NCI-H1105 treated with DMSO at 0.1 percent for 48 hours (cell line): Measurements from ENCODE around the gene SOWAHB.
"Not testable (repeated sequence)": the region's sequence is repeated elsewhere in the genome, so short reads cannot be mapped to it uniquely, and the experiment has no call there.

Source experiments
- DNase-seq: peaks from one replicate; lab custom pipeline; 2025; lab: John Stamatoyannopoulos, UW

SOWAHB gene

DNA sequence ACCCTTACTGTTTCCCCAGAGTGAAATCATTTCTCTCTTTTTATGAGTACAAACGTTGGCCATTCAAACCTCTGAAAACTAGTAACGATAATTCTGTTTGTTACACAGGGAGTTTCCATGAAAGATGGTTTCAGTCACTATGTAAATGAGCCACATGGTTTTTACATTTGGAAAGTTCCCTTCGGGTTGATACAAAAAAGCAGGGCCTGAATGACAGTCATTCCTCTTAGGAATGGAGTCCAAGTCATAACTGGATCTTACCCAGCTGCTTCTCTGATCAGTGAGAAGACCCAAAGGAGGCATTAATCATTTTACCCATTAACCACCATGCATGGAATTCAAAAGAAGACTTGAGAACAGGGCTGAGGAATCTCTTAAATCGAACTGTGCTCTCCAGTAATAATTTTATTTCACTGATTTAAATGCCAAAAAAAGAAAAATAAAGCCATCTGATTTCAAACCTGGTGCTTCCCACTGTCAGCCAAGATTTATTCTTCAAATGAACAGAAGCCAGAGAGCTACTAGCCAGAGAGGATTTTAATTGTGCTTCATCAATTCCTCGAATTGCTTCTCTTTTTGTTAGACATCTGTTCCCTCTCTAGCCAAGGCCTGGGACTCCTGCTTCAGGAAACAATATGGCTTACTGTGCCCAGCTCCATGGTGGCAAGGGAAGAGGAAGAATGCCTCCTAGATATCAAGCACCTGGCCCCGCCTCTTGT lies 3.2 kb downstream of the SOWAHB start:
- no peak for DNase-seq

DNA sequence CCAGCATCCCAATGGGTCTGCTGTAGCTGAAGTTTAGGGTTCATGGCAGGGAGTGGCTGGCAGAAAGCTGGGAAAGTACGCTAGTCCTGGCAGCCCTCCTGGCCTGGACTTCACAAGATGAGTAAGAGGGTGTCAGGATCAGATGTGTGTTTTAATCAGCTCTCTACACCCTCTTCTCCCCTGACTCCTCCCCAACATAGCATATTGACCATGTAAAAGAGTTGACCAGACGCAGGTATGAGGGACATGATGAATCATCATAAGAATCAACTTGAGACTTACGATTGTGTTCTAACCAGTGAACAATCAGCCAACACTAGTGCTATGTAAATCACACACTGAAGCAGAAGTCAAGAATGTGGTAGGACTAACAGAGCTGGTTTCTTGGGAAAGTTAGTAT lies 5.3 kb downstream of the SOWAHB start:
- DNase-seq: no peak

DNA sequence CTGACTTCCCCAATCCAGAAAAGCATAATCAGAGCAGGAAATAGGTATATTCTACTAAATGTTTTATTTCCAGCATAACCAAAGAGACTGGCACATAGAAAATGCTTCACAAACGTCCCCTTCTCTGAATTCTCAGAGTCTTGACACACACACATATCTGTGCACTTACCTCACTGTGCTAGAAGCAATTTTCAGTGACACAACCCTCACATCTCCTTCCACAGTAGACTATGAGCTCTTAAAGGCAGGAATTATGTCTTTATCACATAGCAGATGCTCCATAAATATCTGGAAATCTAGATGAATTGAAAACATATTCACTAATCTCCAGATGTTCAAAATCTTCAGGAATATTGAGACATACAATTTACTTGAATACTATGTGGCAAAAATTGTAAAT lies 5.9 kb downstream of the SOWAHB start:
- no peak for DNase-seq

DNA sequence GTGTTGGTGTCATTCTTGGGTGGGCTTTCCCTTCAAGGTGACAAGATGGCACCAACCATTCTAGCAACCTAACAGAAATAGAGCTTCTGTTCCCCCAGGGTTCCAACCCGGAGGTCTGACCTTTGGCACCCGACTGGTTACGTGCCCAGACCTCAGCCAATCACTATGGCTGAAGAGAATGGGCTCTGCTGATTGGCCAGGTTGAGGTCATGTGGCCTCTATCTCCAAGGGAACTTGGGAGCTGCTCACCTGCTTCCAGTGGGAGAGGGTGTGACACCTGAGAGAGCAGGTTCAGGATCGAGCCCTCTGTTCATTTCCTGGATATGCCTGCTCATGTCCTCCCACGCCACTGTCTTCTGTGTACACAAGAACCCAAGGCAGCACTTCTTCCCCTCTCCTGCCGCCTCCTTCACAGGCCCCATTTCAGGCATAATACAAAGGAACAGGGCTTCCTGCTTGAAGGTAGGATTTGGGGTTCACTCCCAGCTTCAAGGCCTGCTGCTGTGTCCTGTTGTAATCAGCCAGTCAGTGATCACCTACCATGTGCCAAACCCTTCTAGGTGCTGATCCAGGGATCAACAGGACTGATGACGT lies 11.0 kb downstream of the SOWAHB start:
- DNase-seq: no peak

DNA sequence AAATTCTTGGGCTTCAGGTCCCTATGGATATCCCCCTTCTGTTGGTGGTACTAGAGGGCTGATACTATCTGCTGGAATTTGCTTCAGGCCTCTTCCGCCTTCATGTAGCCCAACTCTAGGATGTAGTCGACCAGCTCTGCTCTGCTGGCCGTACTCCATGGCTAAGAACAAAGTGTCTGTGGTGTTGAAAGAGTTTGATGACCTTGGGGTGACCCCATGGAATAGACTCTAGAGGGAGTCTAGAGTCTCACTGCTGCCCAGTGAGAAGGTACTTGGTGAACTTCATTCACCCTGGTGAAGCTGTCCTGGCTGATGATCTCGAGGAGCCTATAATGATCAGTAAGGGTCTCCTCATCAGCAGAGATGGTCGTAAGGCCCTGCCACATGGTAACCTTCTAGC lies 11.7 kb downstream of the SOWAHB start:
- DNase-seq: no peak

DNA sequence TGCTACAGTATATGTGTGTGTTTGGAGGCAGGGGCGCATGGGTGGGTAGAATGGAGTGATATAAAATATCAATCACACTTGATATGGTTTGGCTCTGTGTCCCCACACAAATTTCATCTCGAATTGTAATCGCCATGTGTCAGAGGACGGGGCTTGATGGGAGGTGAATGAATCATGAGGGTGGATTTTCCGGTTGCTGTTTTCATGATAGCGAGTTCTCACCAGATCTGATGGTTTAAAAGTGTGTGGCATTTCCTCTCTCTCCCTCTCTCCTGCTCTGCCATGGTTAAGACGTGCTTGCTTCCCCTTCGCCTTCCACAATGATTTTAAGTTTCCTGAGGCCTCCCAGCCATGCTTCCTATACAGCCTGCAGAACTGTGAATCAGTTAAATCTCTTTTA lies 14.8 kb downstream of the SOWAHB start:
- DNase-seq: no peak

DNA sequence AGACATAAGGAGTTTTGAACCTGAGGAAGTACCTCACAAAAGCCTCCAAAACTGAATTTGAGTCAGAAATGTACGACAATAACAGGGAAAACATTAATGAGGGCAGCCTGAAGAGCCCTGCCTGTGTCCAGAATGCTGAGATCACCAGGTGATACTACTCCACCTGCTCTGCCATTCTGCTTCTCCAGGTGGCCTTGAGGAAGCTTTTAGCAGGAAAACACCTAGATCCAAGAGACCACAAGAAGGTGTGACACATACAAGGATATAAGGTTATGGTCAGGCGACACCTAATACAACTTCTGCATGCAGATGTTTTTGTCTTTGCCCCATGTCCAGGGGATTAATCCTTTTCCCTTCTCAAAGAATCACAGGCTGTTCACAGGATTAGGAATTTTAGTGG lies 15.3 kb downstream of the SOWAHB start:
- no peak for DNase-seq

DNA sequence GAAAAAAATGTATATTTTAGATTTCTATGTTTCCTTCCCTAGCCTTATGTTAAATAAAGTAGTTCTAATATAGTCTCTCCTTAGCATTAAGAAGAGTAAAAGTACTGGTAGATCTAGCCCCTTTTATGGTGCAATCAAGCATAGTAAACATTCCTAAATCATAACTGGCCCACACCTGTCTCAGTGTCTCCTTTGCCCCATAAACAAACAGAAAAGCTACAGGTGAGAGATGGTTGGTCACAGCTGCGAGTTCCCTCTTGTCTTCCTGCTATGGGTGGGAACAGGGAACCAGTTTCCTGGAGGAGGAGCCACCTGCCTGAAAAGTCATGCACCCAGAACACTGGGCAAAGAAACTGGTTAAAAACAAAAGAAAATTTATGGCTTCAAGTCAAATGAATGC lies 16.6 kb downstream of the SOWAHB start:
- DNase-seq: peak; percentile 81

DNA sequence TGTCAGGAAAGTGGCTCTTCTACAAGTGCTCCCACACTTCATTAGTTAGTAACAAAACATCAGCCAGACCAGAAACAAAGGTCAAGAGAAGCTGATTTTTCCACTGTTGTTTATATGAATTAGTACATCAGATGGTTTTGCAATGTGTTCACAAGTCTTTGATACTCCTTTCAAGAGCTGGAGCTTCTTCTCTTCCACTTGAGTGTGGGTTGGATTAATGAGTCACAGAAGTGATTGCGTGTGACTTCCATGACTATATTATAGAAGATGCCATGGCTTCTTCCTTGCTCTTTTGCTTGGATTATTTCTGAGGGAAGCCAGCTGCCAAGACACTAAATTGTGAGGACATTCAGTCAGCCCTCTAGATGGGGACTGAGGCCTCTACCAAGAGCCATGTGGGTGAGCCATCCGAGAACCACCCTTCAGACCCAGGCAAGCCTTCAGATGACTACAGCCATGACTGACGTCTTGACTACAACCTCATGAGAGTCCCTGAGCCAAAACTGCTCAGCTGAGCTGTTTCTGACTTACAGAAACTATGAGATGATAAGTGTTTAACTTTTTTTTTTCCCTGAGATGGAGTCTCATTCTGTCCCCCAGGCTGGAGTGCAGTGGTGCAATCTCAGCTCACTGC lies 18.1 kb downstream of the SOWAHB start:
- DNase-seq: no peak

DNA sequence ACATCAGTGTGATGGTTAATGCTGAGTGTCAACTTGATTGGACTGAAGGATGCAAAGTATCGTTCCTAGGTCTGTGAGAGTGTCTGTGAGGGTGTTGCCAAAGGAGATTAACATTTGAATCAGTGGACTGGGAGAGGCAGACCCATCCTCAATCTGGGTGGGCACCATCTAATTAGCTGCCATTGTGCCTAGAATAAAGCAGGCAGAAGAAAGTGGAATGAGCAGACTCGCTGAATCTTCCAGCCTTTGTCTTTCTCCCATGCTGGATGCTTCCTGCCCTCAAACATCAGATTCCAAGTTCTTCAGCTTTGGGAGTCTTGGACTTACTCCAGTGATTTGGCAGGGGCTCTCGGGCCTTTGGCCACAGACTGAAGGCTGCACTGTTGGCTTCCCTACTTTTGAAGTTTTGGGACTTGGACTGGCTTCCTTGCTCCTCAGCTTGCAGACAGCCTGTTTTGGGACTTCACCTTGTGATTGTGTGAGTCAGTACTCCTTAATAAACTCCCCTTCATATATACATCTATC lies 19.2 kb downstream of the SOWAHB start:
- not testable (repeated sequence) for DNase-seq

DNA sequence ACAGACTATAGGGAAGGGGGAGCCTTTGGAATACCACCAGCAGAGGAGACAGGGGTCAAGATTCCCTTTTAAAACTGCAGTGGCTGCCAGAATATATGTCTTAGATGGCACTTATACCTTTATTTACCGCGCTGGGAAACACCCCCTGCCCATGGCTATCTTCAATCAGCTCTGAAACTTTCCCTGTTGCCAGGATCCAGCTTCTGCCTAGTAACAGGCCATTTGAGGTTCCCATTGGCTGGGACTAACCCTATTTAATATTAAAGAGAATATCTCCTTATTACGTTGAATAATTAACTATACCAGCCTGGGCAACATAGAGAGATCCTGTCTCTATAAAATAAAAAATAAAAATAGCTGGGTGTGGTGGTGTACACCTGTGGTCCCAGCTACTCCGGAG lies 23.8 kb downstream of the SOWAHB start:
- no peak for DNase-seq

DNA sequence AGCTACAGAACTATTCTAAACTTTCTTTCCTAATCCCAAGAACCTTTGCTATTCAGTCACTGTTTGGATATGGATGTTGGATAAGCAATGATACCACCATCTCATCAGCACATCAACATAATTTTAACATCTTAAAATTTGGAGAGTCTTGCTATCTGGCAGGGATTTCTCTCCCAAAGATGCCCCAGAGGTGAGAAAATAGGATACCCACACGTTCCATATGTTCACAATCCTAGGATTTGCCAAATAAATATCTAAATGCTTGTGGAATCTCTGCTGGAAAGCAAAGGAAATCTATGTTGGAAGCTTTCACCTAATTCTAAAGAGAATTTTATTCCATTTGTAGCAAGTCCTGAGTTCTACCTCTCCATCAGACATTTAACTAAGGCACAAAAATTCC lies 24.4 kb downstream of the SOWAHB start:
- no peak for DNase-seq

DNA sequence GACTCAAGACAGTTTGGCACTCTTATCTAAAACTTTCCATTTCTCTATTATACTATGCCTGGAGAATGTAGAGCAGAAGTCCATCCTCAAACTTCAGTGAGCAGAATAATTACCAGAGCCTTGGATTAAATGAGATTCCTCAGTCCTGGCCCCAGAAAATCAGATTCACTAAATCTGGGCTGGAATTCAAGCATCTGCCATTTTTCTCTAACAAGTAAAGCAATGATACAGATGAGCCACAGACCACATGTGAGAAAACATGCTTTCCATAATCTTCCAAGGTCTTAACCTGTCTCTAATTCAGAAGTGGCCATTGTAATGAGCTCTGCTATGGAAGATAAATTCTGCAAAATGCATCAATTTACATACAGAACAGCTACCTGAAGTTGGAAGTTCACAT lies 25.4 kb downstream of the SOWAHB start:
- DNase-seq: no peak

DNA sequence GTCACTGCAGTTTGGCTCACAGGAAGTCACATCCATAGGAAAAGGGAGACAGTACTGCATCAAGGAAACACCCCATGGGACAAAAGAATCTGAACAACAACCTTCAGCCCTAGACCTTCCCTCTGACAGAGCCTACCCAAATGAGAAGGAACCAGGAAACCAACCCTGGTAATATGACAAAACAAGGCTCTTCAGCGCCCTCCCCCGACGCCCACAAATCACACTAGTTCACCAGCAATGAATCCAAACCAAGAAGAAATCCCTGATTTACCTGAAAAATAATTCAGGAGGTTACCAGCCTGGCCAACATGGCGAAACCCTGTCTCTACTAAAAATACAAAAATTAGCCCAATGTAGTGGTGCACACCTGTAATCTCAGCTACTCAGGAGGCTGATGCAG lies 29.2 kb downstream of the SOWAHB start:
- not testable (repeated sequence) for DNase-seq

DNA sequence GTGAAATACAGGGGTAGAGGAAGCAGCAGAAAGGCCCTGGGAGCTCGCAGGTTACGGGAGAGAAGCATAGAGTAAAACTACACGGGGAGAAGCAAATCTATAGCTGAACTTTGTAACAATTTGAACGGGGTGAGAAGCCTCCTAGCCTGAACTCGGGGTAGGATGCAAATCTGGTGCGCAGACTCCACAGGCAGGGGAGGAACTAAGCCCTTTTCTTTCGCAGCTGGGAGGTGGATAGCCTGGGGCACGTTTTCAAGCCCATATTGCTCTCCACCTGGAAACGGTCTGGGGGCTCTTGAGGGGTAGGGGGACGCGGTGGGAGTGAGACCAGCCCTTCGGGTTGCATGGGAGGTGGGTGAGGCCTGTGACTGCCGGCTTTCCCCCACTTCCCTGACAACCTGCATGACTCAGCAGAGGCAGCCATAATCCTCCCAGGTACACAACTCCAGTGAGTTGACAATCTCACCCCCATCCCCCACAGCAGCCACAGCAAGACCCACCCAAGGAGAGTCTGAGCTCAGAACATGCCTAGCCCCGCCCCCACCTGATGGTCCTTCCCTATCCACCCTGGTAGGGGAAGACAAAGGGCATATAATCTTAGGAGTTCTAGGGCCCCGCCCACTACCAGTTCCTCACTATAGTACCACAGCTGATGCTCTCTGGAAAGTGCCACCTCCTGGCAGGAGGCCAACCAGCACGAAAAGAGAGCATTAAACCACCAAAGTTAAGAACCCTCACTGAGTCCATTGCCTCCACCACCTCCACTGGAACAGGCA lies 29.9 kb downstream of the SOWAHB start:
- no peak for DNase-seq

DNA sequence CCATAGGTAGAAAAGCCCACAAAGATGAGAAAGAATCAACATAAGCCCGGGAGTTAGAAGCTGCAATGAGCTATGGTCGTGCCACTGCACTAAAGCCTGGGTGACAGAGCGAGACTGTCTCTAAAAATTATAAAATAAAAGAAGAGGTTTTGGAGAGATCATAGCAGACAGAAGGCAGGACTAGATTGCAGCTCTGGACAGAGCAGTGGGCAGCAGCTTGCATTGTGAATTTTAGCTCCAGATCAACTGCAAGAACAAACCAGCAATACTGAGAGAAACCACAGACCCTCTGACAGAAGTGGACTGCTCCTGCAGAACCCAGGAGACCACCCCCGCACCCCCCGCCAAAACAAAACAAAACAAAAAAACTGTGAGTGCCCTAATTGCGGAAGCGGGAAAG lies 30.6 kb downstream of the SOWAHB start:
- no peak for DNase-seq

DNA sequence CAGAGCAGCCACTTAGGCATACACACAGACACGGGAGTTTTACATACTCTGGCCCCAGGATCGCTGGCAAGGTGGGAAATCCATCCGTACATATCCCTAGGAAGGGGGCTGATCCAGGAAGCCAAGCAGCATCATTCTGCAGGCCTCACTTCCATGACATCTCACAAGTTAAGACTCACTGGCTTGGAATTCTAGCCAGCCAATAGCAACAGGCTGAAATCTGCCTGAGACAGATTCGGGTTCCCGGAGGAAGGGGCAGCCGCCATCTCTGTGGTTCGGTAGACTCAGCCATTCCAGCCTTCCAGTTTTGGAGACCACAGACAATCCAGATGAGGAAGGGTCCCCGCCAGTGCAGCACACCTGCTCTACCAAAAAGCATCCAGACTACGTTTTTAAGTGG lies 31.3 kb downstream of the SOWAHB start:
- no peak for DNase-seq

DNA sequence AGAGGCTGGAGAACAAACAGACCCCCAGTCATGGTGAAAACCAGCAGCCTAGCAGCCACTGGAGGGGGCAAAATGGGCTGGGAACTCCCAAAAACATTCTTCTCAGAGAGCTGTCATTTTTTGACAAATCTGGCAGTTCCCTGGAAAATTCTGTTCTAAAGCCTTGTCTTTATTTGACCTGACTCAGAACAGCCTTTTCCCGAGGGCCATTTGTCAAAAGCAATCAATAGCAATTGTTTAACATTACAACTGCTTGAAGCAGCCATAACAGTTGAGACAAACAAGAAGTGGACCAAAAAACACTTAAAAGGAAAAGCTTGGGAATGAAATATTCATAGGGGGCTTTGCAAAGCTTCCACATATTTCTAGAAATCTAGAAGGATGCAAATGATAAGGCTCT lies 39.6 kb downstream of the SOWAHB start:
- DNase-seq: no peak

DNA sequence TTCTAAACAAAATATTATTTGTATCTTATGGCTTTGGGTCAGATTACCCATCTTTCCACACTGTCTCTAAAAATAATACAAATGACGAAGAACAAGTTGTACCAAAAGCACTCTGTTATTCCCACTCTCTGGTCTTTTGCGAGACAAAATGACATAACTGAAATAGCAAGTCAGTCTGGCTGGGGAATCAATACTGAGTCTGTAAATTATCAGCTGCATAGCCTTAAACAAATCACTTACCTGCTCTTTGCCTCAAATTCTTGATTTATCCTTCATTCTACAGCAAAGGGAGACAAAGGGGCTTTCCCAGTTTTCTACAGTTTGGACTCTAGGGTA lies 40.9 kb downstream of the SOWAHB start:
- no peak for DNase-seq

DNA sequence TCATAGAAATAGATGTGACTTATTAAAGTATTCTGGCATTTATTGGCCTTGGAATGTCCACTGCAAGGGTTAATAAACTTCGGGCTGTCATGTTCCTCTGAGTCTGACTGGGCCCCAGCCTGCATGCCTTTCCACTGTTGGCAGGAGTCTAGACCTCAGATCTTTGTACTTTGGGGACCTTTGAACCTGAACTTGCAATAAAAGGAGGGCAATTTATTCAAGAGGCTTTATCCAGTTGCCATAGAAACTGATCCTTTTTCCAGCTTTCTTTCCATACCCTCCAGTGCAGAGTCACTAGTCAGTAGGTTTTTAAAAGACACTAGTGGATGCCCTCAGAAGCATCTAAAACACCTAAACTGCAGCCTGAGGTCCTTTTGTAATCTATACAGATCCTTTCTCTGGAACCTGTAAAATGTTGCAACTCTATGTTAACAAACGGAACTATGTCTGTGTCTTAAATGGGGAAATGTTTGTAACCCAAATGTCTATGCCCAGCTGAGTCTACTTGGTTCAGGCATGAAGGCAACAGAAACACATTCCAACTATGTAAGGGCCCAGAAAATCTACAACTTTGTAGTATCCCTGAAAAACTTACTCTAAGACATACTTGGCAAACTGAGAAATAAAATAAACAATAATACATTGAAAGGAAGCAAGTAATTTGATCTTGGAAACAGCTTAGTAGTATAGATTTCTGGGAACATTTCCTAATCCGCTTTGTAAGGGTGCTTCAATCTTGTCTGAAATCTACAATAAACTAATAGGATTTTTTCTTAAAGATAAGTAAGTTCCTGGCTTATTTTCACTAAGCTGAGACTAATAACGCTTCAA lies 41.5 kb downstream of the SOWAHB start:
- DNase-seq: no peak

DNA sequence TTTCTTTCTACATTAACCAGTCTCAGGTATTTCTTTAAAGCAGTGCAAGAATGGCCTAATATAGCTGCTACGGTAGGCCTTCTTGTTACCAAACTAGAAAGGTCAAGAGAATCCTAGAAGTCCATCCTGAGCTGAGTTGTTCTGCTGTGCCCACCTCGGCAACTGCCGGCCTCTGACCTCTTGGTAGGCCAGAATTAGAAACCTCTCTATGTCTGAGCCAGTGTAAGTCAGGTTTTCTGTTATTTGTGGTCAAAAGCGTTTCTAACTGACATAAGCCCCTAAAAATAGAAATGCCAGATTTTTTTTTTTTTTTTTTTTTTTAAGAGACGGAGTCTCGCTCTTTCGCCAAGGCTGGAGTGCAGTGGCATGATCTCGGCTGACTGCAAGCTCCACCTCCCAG lies 43.1 kb downstream of the SOWAHB start:
- DNase-seq: no peak

DNA sequence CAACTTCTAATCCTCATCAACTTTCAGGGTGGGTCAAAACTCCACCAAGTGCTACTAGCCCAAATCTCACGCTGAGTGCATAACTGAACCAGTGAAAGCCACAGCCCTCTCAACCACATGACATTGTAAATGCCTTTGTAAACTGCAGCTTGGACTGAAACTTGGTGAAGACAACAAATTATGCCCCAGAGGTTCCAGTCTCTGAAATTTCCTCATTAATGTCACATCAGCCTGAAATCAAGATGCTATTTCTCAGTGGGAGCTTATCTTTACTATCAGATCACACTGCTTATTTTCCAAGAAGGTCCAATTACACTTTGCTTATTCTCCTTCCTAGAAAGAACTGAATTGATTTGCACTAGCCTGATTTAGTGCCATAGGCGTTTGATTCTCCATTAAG lies 46.6 kb downstream of the SOWAHB start:
- DNase-seq: no peak
